Loucy (cell line): Measurements from ENCODE around the gene CCDC69.

Experiments
- EZH2phosphoT487 ChIP-seq: fragments of 200-600 bp; IDR thresholded peaks from 2 replicates; pipeline ENCODE4 v1.6.1; 2018; ENCODE audit warnings: antibody characterized with exemption, mild to moderate bottlenecking, moderate library complexity, borderline replicate concordance
- TF ChIP-seq, protein P1 (sequence below): fragments of 200-600 bp; sonication (generic); conservative IDR thresholded peaks from 2 replicates; pipeline ENCODE4 v1.5.1; 2014; ENCODE audit warnings: mild to moderate bottlenecking, antibody characterized with exemption, low read length

DNA sequence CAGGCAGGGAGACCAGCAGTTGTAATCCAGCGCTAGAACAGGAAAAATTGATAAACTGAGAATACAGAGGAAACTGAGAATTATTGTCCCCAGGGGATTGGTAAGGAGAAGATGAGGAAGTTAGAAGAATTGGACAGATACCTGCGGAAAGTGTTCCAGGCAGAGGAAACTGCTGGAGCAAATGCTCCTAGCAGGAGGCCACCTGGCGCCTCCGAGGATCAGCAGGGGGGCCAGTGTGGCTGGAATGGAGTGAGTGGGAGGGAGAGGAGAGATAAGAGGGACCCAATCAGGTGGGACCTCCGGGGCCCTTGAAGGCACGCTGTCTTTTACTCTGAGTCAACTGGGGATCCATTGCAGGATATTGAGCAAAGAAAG is 65.6 kb downstream of the CCDC69 start:
- TF ChIP-seq, protein P1, sequence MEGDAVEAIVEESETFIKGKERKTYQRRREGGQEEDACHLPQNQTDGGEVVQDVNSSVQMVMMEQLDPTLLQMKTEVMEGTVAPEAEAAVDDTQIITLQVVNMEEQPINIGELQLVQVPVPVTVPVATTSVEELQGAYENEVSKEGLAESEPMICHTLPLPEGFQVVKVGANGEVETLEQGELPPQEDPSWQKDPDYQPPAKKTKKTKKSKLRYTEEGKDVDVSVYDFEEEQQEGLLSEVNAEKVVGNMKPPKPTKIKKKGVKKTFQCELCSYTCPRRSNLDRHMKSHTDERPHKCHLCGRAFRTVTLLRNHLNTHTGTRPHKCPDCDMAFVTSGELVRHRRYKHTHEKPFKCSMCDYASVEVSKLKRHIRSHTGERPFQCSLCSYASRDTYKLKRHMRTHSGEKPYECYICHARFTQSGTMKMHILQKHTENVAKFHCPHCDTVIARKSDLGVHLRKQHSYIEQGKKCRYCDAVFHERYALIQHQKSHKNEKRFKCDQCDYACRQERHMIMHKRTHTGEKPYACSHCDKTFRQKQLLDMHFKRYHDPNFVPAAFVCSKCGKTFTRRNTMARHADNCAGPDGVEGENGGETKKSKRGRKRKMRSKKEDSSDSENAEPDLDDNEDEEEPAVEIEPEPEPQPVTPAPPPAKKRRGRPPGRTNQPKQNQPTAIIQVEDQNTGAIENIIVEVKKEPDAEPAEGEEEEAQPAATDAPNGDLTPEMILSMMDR, result no peak
- TF ChIP-seq EZH2phosphoT487, result no peak
